Esophagus squamous epithelium (tissue), 5 donors: Measurements from ENCODE around the gene LMO2. TPM values are rescaled to one million over a fixed set of nuclear protein-coding genes. Genes with fewer than 3 reads are reported as not detected.
"Not testable (repeated sequence)": the region's sequence is repeated elsewhere in the genome, so short reads cannot be mapped to it uniquely, and the experiment has no call there.

Experiments
- DNase-seq: peaks from one replicate; lab custom pipeline; 2025; lab: John Stamatoyannopoulos, UW
- H3K27ac ChIP-seq, 4 donors: fragments of 200-600 bp; sonication (generic); one replicate each; pipeline ENCODE4 v1.5.1; 2016 to 2019; ENCODE audit warnings: mild to moderate bottlenecking in 1 of 4
- H3K27me3 ChIP-seq, 4 donors: fragments of 200-600 bp; sonication (generic); 1 replicate in 3 of 4; 2 replicates in 1 of 4; pipeline versions ENCODE4 v1.5.1 to v1.6.0; 2017 to 2021; ENCODE audit warnings: antibody characterized with exemption in 1 of 4
- H3K36me3 ChIP-seq, 3 donors: fragments of 200-600 bp; sonication (generic); one replicate each; pipeline ENCODE4 v1.5.1; 2016 to 2019
- H3K4me1 ChIP-seq, 3 donors: fragments of 200-600 bp; sonication (generic); one replicate each; pipeline ENCODE4 v1.5.1; 2017 to 2019
- H3K4me3 ChIP-seq, 4 donors: fragments of 200-600 bp; sonication (generic); 1 replicate in 3 of 4; 2 replicates in 1 of 4; pipeline ENCODE4 v1.5.1; 2016 to 2019; ENCODE audit warnings: mild to moderate bottlenecking in 2 of 4, moderate library complexity in 1 of 4
- H3K9me3 ChIP-seq, 3 donors: fragments of 200-600 bp; sonication (generic); one replicate each; pipeline ENCODE4 v1.5.1; 2016 to 2019
- CTCF ChIP-seq, 6 experiments: fragments of 450-650 bp in 4 of 6; fragments of 200-600 bp in 2 of 6; sonication (generic) in 2 of 6; IDR thresholded peaks; one replicate each; pipeline ENCODE4 v1.5.1; 2016 to 2019; ENCODE audit warnings: antibody characterized with exemption in 6 of 6, mild to moderate bottlenecking in 4 of 6, moderate library complexity in 4 of 6
- POLR2A ChIP-seq, 4 donors: fragments of 450-650 bp; IDR thresholded peaks; one replicate each; pipeline ENCODE4 v1.6.1; 2017; ENCODE audit warnings: antibody characterized with exemption in 4 of 4, mild to moderate bottlenecking in 4 of 4, moderate library complexity in 3 of 4
- WGBS, 2 donors: methylation state at CpG; one replicate each; pipeline ENCODE4 v1.1.5; 2018; 5-methylcytosine and 5-hydroxymethylcytosine counted together
- intact Hi-C: fragments of 100-400 bp; cut with DNase I; formaldehyde crosslinking; loops from one replicate; pipeline ENCODE4 v1.15.0; 2022
- total RNA-seq, 4 donors: library from RNA; depleted of rRNA; stranded (reverse); fragments of >200 nt; gene quantifications; one replicate each; pipeline ENCODE4 v1.1.0, GENCODE V29; 2016
- donor health status: DM: yes; HTN: yes; CAD: no.

The LMO2 gene
- total RNA-seq, 4 donors from 2014 or later: 7.0 to 18.9 (median 13.3) TPM

- H3K4me1 ChIP-seq: peaks cover 0 to 62% (median 26%) of the 10 kb centered on the region in 3 donors
- TF ChIP-seq CTCF (IDR thresholded peaks at IDR 0.05): no peak
- TF ChIP-seq POLR2A (IDR thresholded peaks at IDR 0.05): no peak
Observed at GRCh38 chr11:33935005-33935404, 43.1 kb upstream of the LMO2 start.

GRCh38 chr11:33934450-33934849 lies 42.6 kb upstream of the LMO2 start:
- no peak for TF ChIP-seq CTCF (IDR thresholded peaks at IDR 0.05)
- TF ChIP-seq POLR2A (IDR thresholded peaks at IDR 0.05): no peak
- Histone ChIP-seq H3K9me3 (peaks cover 0 to 8% (median 0%) of the 10 kb centered on the region in 3 donors), H3K4me3 (no peak overlapping the region), H3K27me3 (no peaks in the 10 kb centered on the region), H3K36me3 (no peaks in the 10 kb centered on the region), H3K27ac (no peak overlapping the region), H3K4me1 (peaks cover 0 to 67% (median 31%) of the 10 kb centered on the region in 3 donors)
- WGBS, 2 donors: 64 to 66% methylated on average over 3 of the region's 3 CpGs
- intact Hi-C loops: no loop called here
- DNase-seq: no peak

More at GRCh38 chr11:33935005-33935404, 43.1 kb upstream of the LMO2 start:
- Histone ChIP-seq H3K4me3 (no peak overlapping the region), H3K36me3 (no peaks in the 10 kb centered on the region), H3K27me3 (no peaks in the 10 kb centered on the region), H3K27ac (no peak overlapping the region), H3K9me3 (peaks cover 0 to 8% (median 0%) of the 10 kb centered on the region in 3 donors)
- 77 to 88% methylated on average over 4 of the region's 4 CpGs for WGBS, 2 donors
- DNase-seq: no peak
- intact Hi-C loops: no loop called here

GRCh38 chr11:33933602-33934001 lies 41.7 kb upstream of the LMO2 start:
- Histone ChIP-seq H3K9me3 (peaks cover 0 to 8% (median 0%) of the 10 kb centered on the region in 3 donors), H3K27ac (no peak overlapping the region), H3K4me3 (no peak overlapping the region), H3K4me1 (peaks cover 0 to 67% (median 31%) of the 10 kb centered on the region in 3 donors), H3K36me3 (no peaks in the 10 kb centered on the region), H3K27me3 (no peaks in the 10 kb centered on the region)
- intact Hi-C loops: no loop called here
- no peak for DNase-seq
- 93 to 100% methylated on average over 1 of the region's 1 CpG for WGBS, 2 donors
- no peak for TF ChIP-seq CTCF (IDR thresholded peaks at IDR 0.05)
- no peak for TF ChIP-seq POLR2A (IDR thresholded peaks at IDR 0.05)

GRCh38 chr11:33932721-33933120 lies 40.8 kb upstream of the LMO2 start:
- Histone ChIP-seq H3K27ac (peak overlapping the region in 2 of 4 donors; percentile 52 to 83), H3K9me3 (peaks cover 0 to 8% (median 0%) of the 10 kb centered on the region in 3 donors), H3K4me1 (peaks cover 0 to 61% (median 31%) of the 10 kb centered on the region in 3 donors), H3K4me3 (no peak overlapping the region), H3K27me3 (no peaks in the 10 kb centered on the region), H3K36me3 (no peaks in the 10 kb centered on the region)
- intact Hi-C loops: no loop called here
- DNase-seq: no peak
- 80 to 85% methylated on average over 5 of the region's 5 CpGs for WGBS, 2 donors
- no peak for TF ChIP-seq CTCF (IDR thresholded peaks at IDR 0.05)
- no peak for TF ChIP-seq POLR2A (IDR thresholded peaks at IDR 0.05)

GRCh38 chr11:33931739-33932366 lies 40.0 kb upstream of the LMO2 start:
- Histone ChIP-seq H3K4me1 (peaks cover 0 to 52% (median 23%) of the 10 kb centered on the region in 3 donors), H3K27ac (peak overlapping the region; percentile 59 to 91 (median 74))
- H3K27me3 ChIP-seq, H3K36me3 ChIP-seq, H3K4me3 ChIP-seq, intact Hi-C loops, DNase-seq, H3K9me3 ChIP-seq: not testable (repeated sequence)
- 89 to 93% methylated on average over 12 of the region's 12 CpGs for WGBS, 2 donors
